ENCODE measurements around the gene EHMT1.

DNA sequence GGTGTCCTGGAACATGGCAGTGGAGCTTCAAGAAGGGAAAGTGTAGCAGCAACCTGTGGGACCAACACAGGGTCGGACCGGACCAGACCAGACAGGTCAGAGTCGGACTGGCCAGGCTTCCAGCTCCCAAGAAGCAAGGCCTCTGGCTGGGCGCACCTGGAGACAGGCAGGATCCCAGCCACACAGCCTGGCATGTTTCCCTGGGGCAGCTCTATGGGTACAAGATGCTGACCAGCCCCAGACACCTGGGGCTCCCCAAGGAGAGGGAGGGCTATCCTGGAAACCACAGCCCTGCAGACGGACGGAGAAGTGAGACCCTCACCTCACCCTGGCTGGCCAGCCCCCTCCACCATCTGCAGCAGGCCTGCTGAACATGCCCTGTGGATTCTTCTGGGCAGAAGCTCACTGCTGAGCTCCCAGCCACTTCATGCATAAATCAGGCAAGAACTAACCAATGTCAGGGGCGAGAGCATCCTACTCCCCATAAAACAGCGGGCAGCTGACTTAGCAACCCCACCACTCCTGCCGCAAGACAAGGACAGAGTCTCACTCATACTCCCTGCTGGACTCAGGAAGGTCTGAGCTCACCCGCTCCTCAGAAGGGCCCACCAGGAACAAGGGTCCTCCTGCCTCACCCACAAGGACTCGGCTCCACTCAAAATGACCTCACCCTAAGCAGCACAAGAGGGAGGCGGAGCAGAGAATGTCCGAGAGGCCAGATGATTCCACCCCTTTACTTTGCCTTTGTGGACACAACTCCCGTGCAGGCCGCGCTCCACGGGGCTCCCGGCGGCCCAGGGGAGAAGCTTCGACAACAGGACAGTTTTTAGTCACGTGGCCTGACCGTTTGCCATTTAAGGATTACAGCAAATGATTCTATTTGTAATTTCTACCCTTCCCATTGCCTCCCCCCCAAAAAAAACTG lies 37.2 kb upstream of the EHMT1 start:
- TF ChIP-seq, protein P1, sequence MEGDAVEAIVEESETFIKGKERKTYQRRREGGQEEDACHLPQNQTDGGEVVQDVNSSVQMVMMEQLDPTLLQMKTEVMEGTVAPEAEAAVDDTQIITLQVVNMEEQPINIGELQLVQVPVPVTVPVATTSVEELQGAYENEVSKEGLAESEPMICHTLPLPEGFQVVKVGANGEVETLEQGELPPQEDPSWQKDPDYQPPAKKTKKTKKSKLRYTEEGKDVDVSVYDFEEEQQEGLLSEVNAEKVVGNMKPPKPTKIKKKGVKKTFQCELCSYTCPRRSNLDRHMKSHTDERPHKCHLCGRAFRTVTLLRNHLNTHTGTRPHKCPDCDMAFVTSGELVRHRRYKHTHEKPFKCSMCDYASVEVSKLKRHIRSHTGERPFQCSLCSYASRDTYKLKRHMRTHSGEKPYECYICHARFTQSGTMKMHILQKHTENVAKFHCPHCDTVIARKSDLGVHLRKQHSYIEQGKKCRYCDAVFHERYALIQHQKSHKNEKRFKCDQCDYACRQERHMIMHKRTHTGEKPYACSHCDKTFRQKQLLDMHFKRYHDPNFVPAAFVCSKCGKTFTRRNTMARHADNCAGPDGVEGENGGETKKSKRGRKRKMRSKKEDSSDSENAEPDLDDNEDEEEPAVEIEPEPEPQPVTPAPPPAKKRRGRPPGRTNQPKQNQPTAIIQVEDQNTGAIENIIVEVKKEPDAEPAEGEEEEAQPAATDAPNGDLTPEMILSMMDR (IDR thresholded peaks at IDR 0.05; ENCODE audit: low read length) = no peak
- TF ChIP-seq EZH2 (IDR thresholded peaks at IDR 0.05; ENCODE audit: borderline replicate concordance, low read length) = no peak

Measured in OCI-LY1 (cell line).